Measurements from ENCODE around the gene DLG1.

DLG1 gene

GRCh38 chr3:197022405-197023231 lies 275.8 kb downstream of the DLG1 start:
- no peak for TF ChIP-seq CREB1 (IDR thresholded peaks at IDR 0.05; ENCODE audit: low read depth)
- TF ChIP-seq FOXM1 (IDR thresholded peaks at IDR 0.05; ENCODE audit: borderline replicate concordance, low read depth): no peak
- no peak; the same call in 1 of the 2 replicates for TF ChIP-seq ZBTB7A (IDR thresholded peaks at IDR 0.05; ENCODE audit: low read depth)
- no peak for TF ChIP-seq RAD21 (IDR thresholded peaks at IDR 0.05; ENCODE audit: low read depth)
- TF ChIP-seq CEBPB (IDR thresholded peaks at IDR 0.05): no peak
- no peak for TF ChIP-seq EGR1 (IDR thresholded peaks at IDR 0.05)
- no peak for TF ChIP-seq REST (IDR thresholded peaks at IDR 0.05; ENCODE audit: low read depth)
- no peak; the same call in 1 of the 2 replicates for TF ChIP-seq NFIC (IDR thresholded peaks at IDR 0.05)
- no peak for TF ChIP-seq MAX (IDR thresholded peaks at IDR 0.05)
- no peak for TF ChIP-seq TAF1 (IDR thresholded peaks at IDR 0.05; ENCODE audit: low read depth)
- TF ChIP-seq YY1 (IDR thresholded peaks at IDR 0.05; ENCODE audit: low read depth): no peak

GRCh38 chr3:197021729-197022404 lies 276.5 kb downstream of the DLG1 start:
- TF ChIP-seq CEBPB (IDR thresholded peaks at IDR 0.05) (peak; percentile 12; the same call in 1 of the 2 replicates), EP300 (IDR thresholded peaks at IDR 0.05; ENCODE audit: borderline replicate concordance) (no peak)

- TF ChIP-seq ZBTB7A (IDR thresholded peaks at IDR 0.05; ENCODE audit: low read depth): no peak
- TF ChIP-seq YY1 (IDR thresholded peaks at IDR 0.05; ENCODE audit: low read depth): no peak
- no peak for TF ChIP-seq MAX (IDR thresholded peaks at IDR 0.05)
- TF ChIP-seq FOXM1 (IDR thresholded peaks at IDR 0.05; ENCODE audit: borderline replicate concordance, low read depth): no peak
- TF ChIP-seq CREB1 (IDR thresholded peaks at IDR 0.05; ENCODE audit: low read depth): no peak
- TF ChIP-seq EGR1 (IDR thresholded peaks at IDR 0.05): no peak
- no peak for TF ChIP-seq NFIC (IDR thresholded peaks at IDR 0.05)
- no peak for TF ChIP-seq USF1 (IDR thresholded peaks at IDR 0.05)
- no peak for TF ChIP-seq EP300 (IDR thresholded peaks at IDR 0.05; ENCODE audit: borderline replicate concordance)
- TF ChIP-seq TAF1 (IDR thresholded peaks at IDR 0.05; ENCODE audit: low read depth): no peak
- no peak for TF ChIP-seq CEBPB (IDR thresholded peaks at IDR 0.05)
Observed at GRCh38 chr3:197021231-197021630, 277.2 kb downstream of the DLG1 start.

- TF ChIP-seq ZBTB7A (IDR thresholded peaks at IDR 0.05; ENCODE audit: low read depth): no peak
- TF ChIP-seq TCF12 (IDR thresholded peaks at IDR 0.05; ENCODE audit: low read depth): no peak
- no peak for TF ChIP-seq REST (IDR thresholded peaks at IDR 0.05; ENCODE audit: low read depth)
- TF ChIP-seq EGR1 (IDR thresholded peaks at IDR 0.05): no peak
Observed at GRCh38 chr3:197019535-197019934, 278.9 kb downstream of the DLG1 start.

- TF ChIP-seq MAX (IDR thresholded peaks at IDR 0.05): no peak
- no peak for TF ChIP-seq EGR1 (IDR thresholded peaks at IDR 0.05)
- no peak for TF ChIP-seq USF1 (IDR thresholded peaks at IDR 0.05)
- no peak for TF ChIP-seq YY1 (IDR thresholded peaks at IDR 0.05; ENCODE audit: low read depth)
- TF ChIP-seq CREB1 (IDR thresholded peaks at IDR 0.05; ENCODE audit: low read depth): no peak
- no peak for TF ChIP-seq NFIC (IDR thresholded peaks at IDR 0.05)
- TF ChIP-seq EP300 (IDR thresholded peaks at IDR 0.05; ENCODE audit: borderline replicate concordance): no peak
- no peak for TF ChIP-seq CEBPB (IDR thresholded peaks at IDR 0.05)
- TF ChIP-seq REST (IDR thresholded peaks at IDR 0.05; ENCODE audit: low read depth): no peak
- no peak for TF ChIP-seq TCF12 (IDR thresholded peaks at IDR 0.05; ENCODE audit: low read depth)
- no peak for TF ChIP-seq FOXM1 (IDR thresholded peaks at IDR 0.05; ENCODE audit: borderline replicate concordance, low read depth)
- TF ChIP-seq TEAD4 (IDR thresholded peaks at IDR 0.05): no peak
- no peak for TF ChIP-seq RAD21 (IDR thresholded peaks at IDR 0.05; ENCODE audit: low read depth)
- TF ChIP-seq TAF1 (IDR thresholded peaks at IDR 0.05; ENCODE audit: low read depth): no peak
- TF ChIP-seq ZBTB7A (IDR thresholded peaks at IDR 0.05; ENCODE audit: low read depth): no peak
Observed at GRCh38 chr3:197019021-197019420, 279.4 kb downstream of the DLG1 start.
